SH-SY5Y (cell line): ENCODE results near the gene TM6SF1.

Experiments used
- GATA2 ChIP-seq: IDR thresholded peaks from 2 replicates; pipeline ENCODE4 v1.6.1; 2011; ENCODE audit warnings: mild to moderate bottlenecking, low read depth, low read length
- GATA3 ChIP-seq: IDR thresholded peaks from 2 replicates; pipeline ENCODE4 v1.6.1; 2011; ENCODE audit warnings: low read depth, mild to moderate bottlenecking, low read length, moderate library complexity

The TM6SF1 gene

DNA sequence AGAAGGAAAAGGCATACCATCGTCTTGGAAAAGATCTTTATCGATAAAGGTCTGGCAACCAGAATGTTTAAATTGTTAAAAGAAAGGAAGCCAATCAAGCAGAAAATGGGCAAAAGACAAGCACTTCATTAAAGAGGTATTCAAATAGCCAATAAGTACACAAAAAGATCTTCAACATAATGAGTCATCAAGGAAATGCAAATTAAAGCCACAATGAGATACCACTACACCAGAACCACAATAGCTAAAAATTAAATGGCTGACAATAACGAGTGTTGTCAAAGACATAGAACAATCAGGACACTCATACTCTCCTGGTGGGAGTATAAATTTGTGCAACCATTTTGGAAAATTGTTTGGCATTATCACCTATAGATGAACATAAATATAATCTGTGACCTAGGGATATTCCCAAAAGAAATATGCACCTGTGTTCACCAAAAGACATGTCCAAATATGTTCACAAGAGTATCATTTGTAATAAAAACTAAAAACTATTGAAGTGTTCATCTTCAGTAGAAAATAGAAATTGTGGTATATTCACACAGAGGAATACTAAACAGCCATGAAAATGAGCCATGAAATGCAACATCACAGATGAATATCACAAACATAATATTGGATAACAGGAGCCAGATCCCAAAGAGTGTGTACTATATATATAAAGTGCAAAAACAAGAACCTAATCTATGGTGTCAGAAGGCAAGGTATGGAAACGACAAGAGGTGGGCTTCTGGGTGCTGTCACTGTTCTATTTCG lies 26.0 kb upstream of the TM6SF1 start:
- no peak for TF ChIP-seq GATA3
- TF ChIP-seq GATA2: no peak

DNA sequence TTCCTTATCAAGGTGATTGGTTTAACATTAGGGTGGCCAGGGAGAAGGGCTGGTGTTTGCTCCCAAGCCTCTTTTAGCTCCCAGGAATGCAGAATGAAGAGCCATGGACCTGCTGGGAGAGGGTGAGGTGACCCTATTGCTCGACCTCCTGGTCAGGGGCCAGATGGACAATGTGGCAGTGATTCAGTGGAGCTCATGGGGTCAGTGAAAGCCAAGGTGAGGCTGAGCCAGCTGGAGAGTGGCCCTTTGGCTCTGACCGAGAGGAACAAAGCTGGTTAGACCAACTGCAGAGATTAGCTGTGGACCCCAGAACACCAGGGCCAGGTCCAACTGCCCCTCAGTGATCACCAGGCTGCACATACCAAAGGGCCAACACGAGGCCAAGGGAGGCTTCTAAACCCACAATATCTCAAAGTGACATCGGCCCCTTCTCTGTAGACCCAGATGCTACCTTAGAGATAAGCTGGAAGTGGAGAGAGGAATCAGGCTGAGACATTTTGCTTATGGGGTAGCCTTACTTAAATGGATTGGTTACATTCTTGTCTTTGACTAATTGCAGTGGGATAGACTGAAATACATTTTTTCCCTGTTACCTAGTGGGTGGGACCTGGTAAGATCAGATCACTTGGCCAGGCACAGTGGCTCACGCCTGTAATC lies 24.6 kb upstream of the TM6SF1 start:
- TF ChIP-seq GATA2: no peak
- TF ChIP-seq GATA3: no peak

DNA sequence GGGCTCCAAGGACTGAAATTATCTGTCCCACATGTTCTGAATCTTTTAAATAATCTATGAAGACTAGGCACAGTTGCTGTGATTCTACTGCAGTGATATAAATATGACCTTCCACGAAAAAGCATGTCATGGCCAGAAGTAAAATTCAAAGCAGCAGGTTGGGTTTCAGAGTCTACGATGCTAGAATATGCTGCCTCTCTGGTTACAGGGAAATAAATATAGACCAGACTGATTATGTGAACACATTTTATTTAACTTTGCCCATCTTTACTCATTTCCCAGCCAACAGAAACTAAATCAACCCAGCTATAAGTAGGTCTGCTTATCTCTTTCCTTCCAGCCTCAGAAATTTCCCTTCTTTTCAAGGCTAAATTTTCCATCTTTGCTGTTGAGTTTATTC lies 19.9 kb upstream of the TM6SF1 start:
- no peak for TF ChIP-seq GATA3
- no peak for TF ChIP-seq GATA2

DNA sequence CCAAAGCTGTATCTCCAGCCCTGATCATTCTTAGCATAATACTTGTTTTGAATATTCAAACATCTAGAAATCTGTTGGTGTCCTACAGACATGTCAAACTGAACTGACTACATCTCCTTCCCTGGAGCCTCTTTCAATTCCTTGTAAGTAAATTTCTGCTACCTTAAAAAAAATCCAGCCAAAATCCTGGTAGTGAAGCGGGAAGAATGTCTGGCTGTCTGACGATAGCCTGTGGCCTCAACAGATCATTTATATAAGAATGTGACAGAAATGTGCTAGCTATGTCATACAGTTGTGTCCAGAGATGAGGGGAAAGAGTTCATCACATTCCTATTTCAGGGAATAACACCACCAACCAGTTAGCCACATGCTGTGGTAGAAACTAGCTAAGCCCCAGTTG lies 18.6 kb upstream of the TM6SF1 start:
- TF ChIP-seq GATA2 (no peak), GATA3 (no peak)

DNA sequence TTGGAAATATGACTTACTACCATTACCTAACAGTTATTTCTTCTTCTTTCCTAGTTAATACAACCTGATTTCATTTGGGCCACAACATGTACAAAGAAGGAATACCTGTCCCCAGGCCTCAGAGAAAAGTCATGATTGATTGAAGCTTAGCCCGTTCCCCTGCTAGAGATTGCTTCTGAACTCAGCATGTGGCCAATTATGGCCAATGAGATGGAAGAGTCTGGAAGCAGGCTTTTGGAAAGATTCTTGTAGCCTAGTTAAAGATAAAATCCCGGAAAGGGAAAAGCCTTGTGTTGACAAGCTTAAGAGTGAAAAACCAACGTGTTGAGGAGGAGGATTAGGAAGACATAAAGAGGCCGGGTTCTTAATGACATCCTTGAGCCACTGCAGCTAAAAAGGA lies 17.0 kb upstream of the TM6SF1 start:
- no peak for TF ChIP-seq GATA3
- TF ChIP-seq GATA2: no peak

DNA sequence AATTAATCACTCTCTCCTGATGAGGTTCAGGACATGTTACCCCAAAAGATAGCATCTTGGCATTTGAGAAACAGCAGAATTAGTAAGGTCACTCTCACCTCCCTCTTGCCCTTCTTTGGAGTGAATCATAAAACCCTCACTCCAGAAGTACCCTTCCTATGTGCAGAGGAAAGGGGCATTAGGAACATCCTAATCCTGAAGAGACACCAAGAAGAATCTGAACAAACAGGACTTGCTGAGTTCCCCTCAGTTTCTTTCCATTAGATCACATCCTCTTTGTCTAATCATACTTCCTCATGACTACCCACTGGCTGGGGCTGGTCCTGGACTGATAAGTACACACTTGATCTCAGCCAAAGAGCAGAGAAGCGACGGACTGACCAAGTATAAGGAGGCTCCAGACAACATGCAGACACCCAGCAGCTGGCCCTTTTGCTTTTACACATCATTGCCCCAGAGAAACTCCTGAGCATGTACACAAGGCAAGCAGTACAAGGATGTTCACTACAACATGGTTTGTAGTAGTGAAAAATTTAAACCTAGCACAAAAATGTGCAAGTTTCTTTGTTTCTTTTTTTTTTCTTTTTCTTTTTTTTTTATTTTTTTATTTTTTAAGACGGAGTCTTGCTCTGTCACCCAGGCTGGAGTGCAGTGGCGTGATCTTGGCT lies 15.0 kb upstream of the TM6SF1 start:
- TF ChIP-seq GATA3: no peak
- no peak for TF ChIP-seq GATA2

DNA sequence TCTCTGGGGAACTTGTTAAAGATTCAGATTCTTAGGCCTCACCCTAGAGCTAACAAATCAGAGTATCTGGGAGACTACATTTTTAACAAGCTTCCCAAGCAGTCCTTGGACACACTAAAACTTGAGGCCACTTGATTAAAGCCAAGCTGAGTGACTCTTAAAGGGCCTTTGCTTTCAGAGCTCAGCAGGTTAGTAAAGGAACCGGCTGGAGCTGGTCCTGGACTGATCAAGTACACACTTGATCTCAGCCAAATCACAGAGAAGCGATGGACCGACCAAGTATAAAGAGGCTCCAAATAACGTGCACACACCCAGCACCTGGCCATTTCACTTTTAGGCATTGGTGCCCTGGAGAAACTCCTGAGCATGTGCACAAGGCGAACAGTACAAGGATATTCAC lies 12.9 kb upstream of the TM6SF1 start:
- TF ChIP-seq GATA2 (no peak), GATA3 (no peak)

DNA sequence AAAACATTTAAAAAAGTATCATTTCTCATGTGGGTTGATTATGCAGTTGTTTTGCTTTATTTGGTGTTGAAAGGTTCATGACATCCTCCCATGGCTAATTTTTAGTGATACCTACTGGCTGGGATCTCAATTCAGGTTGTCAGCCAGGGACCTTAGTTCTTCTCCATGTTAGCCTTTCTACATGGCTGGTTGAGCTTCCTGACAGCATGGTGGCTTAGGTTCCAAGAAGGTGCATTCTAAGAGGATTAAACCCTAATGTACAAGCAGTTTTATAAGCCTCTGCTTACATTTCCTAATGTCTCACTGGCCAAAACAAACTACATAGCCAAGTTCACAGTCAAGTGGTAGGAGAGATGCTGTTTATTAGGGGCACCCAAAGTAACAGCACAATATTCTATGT lies 9.4 kb upstream of the TM6SF1 start:
- TF ChIP-seq GATA3: no peak
- no peak for TF ChIP-seq GATA2

DNA sequence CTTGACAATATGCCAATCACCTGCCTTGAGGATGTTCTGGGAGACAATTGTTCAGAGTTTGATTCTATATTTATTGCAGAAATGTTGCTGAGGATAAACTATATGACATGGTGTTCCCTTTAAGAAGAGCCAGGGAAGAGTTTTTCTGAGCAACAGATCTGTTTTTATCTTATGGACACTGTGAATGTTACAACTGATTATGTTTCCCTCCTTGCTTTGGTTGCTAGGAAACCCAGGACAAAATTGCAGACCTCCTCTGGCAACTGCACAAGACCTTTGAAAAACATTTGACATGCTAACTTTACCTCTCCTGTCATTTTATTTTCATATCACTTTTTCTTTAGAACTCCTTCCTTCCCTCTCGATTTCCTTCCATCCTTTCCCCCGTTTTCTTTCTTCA lies 8.2 kb upstream of the TM6SF1 start:
- no peak for TF ChIP-seq GATA2
- no peak for TF ChIP-seq GATA3

DNA sequence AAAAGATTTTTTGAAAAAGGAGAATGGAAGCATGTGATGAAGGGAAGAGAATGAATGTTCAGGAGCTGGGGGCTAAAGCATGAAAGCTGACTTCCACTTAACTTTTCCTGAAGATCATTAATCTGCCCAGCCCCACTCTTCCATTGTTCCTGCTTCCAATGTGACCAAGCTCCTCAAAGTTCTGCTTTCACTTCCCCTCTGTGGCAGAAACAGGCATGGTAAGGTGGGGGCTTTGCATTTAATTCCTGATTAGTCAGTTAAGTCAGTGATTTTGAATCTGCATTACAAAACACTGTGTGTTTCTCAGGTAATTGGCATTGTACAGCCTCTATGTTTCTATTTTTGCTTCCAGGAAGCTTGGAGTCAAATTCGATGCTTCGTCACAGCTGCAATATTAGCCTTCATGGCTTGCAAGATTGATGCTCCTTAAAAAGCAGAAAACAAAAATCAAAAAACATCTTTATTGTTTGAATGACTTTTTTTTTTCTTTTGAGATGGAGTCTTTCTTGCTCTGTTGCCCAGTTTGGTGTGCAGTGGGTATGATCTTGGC lies 7.3 kb upstream of the TM6SF1 start:
- TF ChIP-seq GATA2 (no peak), GATA3 (no peak)

DNA sequence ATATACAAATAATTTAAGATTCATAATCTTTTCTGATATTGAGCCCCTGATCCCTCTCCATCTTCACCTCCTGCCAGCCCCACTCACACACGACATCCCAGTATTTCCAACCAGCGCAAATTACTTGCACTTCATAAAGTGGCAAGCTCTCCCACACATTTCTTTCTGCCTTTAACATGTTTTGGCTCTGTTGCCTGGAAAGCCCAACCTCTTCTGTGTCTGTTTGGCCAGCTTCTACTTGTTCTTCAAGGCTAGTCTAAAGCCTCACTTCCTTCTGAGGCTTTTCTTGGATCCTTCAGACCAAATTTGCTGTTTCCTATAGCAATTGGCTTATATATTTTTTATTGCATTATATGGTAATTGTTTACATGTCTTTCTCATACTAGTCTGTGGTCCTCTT lies 5.1 kb upstream of the TM6SF1 start:
- no peak for TF ChIP-seq GATA3
- no peak for TF ChIP-seq GATA2

DNA sequence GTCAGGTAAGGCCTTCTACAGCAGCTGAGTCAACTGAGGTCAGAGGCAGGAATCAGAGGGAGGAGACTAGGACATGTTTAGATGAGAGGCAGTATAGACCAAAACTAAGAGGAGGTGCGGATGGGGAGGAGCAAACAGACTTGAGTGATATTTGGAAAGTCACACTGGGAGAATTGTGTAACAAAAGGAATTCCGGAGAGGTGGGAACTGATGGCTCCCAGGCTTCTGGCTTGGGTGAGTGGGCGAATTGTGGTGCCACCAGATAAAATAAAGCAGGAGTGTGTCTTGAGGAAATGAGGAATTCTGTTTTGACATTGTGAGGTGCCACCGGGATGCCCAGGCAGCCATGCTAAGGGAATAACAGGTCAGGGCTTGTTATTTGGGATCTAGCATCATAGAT lies 3.3 kb upstream of the TM6SF1 start:
- TF ChIP-seq GATA2: no peak
- TF ChIP-seq GATA3: no peak

DNA sequence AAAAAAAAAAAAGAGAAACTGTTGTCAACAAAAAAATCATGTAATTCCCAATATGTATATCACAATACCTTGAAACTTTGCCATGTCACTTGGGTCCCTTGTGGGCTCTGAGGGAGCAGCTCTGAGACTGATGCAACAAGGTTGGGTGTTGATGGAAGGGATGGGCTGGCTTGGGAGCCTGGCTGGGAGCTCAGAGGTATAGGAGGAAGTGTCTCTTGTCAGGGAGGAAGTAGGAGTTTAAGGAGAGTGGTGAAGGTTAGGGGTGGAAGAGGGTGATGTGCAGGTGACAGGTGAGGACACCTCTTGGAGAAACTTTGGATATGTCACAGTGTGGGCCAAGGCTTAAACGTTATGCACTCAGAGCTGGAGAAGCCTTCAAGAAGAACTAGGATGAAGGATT lies 2.0 kb upstream of the TM6SF1 start:
- TF ChIP-seq GATA2: no peak

DNA sequence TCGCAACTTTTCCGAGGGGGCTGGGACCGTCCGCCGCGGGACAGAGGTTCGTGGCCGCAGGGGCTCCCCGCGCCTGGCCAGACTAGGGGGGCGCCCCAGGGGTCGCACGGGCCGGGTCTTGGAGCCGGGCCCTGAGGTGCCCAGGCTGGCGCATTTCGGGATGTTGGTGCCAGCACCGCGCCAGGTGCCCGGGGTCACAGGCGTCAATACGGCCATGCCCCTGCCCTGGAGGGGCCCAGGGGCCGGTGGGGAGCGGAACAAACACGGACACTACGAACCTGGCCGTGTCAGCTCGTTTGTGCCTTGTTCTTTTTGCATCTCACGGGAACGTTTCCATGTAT lies 366 bp downstream of the TM6SF1 start:
- TF ChIP-seq GATA2: no peak
- no peak for TF ChIP-seq GATA3

DNA sequence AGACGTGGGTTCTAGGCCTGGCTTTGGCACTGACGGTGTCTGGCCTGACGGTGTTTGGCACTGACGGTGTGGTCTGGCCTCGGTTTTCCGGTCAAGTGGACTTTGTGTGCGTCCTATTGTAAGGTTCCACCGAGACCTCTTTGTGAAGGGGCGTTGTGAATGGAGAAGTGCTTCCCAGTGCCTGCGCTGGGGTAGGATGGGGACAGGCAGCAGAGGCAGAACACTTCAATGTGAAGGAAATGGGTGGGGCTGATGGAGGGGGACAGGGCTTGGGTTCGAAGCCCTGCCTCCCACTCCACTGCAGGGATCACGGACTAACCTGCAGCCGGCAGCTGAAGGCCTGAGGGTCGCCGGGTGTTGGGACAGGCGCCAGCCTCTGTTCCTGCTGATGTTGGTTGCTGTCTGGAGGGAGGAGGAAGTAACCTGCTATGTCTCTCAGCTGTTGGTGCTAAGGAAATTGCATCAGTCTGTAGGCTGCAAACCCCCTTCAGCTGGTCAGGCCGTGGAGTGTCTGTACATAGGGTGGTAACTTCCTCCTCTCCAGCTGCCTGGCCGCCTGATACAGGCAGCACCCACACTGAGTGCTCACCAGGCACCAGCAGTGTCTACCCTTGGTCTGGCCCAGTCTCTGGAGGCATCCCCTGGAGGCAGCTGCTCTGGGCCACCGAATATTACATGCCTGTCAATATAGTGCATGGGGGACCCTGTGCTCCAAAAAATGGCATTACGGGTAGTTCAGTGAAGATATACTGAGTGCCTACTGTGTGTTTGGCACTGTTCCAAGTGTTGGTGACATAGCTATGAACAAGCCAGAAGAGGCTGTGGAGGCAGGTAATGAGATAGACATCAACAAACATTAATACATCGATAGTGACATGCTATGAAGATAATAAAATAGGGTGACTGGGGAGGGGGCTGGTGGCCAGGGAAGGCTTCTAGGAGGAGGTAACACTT lies 1.1 kb downstream of the TM6SF1 start:
- TF ChIP-seq GATA2 (no peak), GATA3 (no peak)

DNA sequence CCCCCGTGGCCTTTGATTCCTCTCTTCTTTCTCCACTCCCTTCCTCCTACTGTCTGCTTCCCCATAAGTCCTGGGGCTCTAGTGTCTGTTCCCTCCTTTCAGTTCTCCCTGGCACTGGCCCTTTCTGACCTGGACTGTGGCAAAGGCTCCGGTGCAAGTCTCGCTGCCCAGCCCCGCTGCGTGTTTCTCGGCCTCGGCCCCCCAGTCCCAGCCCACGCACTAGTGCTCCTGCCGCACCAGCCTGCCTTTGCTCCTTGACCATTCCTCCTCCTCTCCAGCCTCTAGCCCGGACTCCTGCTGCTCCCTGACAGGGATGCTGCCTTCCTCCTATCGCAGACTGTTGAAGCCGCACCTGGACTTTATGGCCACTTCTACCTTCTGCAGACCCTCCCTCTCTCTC lies 2.1 kb downstream of the TM6SF1 start:
- no peak for TF ChIP-seq GATA3
- no peak for TF ChIP-seq GATA2
